ENCODE results near the gene LRRC28. TPM values are rescaled to one million over a fixed set of nuclear protein-coding genes. Genes with fewer than 3 reads are reported as not detected.

LRRC28 gene
- polyA plus RNA-seq, 1 experiment, result 23.5 TPM

DNA sequence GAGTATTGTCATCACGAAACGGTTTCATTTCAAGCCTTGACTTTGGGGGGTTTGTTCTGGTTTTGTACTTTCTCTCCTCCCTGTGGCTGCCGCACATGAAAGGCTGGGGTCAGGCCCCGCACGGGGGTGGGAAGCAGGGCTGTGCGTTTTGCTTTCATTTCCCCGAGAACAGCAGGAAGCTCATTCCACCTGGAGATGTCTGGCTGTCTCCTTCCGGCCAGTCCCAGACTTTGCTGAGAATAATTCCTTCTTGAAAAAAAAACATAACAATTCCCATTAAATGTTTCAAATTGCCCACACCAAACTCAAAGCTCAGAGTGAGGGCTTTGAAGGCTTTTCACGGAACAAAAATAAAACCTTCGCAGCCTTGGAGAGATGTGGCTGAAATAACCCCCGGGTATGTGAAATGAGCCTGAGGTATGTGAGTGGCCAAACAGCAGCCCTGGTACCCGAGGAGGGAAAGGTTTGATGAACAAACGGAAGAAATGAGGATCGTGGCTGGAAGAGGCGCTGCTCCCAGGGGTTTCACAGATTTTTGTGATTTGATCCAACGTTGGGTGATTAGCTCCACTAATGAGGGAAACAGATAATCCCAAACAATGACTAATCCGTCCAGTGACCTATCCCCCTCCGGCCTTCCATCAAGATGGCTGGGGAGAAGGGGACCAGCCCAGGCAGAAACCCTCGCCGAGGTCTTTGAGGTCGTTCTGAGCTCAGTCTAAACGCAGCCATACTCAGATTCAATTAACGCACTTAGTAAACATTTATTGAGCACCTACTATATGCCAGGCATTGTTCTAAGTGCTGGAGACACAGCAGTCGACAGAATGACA lies 187.6 kb downstream of the LRRC28 start:
- H3K27me3 ChIP-seq (ENCODE audit: control insufficient read depth, insufficient read depth, low read length), result no peaks in the 10 kb centered on the region
- no peak overlapping the region for H3K4me3 ChIP-seq (ENCODE audit: low read depth, low read length)
- TF ChIP-seq CTCF (IDR thresholded peaks at IDR 0.05; ENCODE audit: insufficient read depth, low read depth, low read length), result no peak
- H3K36me3 ChIP-seq (ENCODE audit: control insufficient read depth, insufficient read depth, low read length), result no peaks in the 10 kb centered on the region
- CTCF ChIA-PET, result interaction anchor here (1.2 kb wide), 1 partner anchor 166 kb away, joined by 3 read pairs; no protein-coding TSS in a partner anchor
- no peak for DNase-seq (ENCODE audit: low read depth)
- POLR2A ChIA-PET, result no interaction called here

DNA sequence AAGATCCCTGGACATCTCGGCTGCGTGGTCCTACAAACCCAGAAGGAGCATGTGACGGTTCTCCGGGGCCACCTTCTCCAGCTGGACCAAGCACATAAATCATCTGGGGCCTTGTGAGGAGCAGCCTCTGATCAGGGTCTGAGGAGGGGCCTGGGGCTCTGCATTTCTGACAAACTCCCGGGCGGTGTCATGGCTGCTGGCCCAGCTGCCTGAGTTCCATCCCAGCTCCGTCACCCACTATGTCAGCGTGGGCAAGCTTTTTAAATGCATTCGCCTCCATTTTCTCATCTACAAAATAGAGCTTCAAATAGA lies 188.2 kb downstream of the LRRC28 start:
- DNase-seq (ENCODE audit: low read depth), result no peak
- POLR2A ChIA-PET, result no interaction called here
- no peaks in the 10 kb centered on the region for H3K36me3 ChIP-seq (ENCODE audit: control insufficient read depth, insufficient read depth, low read length)
- H3K27me3 ChIP-seq (ENCODE audit: control insufficient read depth, insufficient read depth, low read length), result no peaks in the 10 kb centered on the region
- no peak overlapping the region for H3K4me3 ChIP-seq (ENCODE audit: low read depth, low read length)
- TF ChIP-seq CTCF (IDR thresholded peaks at IDR 0.05; ENCODE audit: insufficient read depth, low read depth, low read length), result no peak
- CTCF ChIA-PET, result interaction anchor here (1.2 kb wide), 1 partner anchor 167 kb away, joined by 3 read pairs; no protein-coding TSS in a partner anchor

- POLR2A ChIA-PET, result no interaction called here
- no peak overlapping the region for H3K4me3 ChIP-seq (ENCODE audit: low read depth, low read length)
- no peaks in the 10 kb centered on the region for H3K36me3 ChIP-seq (ENCODE audit: control insufficient read depth, insufficient read depth, low read length)
- no peak for DNase-seq (ENCODE audit: low read depth)
- H3K27me3 ChIP-seq (ENCODE audit: control insufficient read depth, insufficient read depth, low read length), result no peaks in the 10 kb centered on the region
- CTCF ChIA-PET, result interaction anchor here (1.2 kb wide), 1 partner anchor 167 kb away, joined by 3 read pairs; no protein-coding TSS in a partner anchor
- no peak for TF ChIP-seq CTCF (IDR thresholded peaks at IDR 0.05; ENCODE audit: insufficient read depth, low read depth, low read length)
These were observed 188.7 kb downstream of the LRRC28 start for GRCh38 chr15:99440029-99440428.

Other genes starting within 250 kb of the LRRC28 start
- gene PGPEP1L, start 243.7 kb upstream of the LRRC28 start, polyA plus RNA-seq (2011; rRNA removed), result 0.15 TPM in 2 replicates
- gene SYNM, start 146.4 kb upstream of the LRRC28 start, polyA plus RNA-seq (2011; rRNA removed), result 1.8 TPM in 2 replicates
- 3.6 and 5.1 TPM in 2 replicates for gene TTC23, start 1.9 kb upstream of the LRRC28 start, polyA plus RNA-seq (2011; rRNA removed)